ENCODE measurements around the gene ARMC9.

The ARMC9 gene

DNA sequence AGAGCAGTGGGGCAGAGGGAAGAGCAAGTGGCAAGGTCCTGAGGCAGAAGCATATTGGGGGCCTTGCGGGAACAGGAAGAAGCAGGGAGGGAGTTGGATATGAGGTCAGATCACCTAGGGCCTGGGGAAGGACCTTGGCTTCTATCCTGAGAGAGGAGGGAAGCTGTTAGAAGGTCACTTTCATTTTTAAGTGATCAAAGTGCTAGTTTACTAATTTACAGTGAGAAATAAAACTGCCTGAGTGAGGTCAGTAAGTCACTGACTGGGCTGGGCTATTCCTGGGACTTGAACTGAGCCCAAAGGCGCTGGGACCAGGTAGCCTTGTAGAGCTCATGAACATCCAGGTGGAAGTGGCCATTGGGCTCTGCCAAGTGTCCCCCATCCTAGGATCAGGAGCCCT is 120.5 kb downstream of the ARMC9 start:
- CTCF ChIA-PET = no interaction called here
- H3K27ac ChIP-seq = no peak overlapping the region
- DNase-seq (ENCODE audit: low spot score) = no peak
- TF ChIP-seq CTCF (conservative IDR thresholded peaks at IDR 0.05; ENCODE audit: low read depth) = no peak
- POLR2A ChIA-PET (ENCODE audit: low non-redundant PET) = no interaction called here

DNA sequence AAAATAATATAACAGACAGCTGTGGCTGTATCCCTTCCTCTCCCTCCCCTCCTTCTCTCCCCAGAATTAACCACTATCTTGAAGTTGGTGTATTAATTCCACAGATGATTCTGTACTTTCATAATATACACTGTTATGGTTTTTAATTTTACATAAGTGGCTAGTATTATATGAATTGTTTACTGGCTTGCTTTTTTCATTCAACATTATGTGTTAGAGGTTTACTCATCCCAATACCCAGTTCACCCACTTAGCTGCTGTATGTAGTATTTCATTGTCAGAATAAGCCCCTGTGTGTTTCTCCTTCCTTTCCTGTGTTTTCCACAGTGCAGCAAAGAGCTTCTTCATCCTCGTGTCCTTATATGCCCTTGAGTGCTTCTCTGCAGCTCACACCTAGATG is 121.4 kb downstream of the ARMC9 start:
- no peak overlapping the region for H3K27ac ChIP-seq
- TF ChIP-seq CTCF (conservative IDR thresholded peaks at IDR 0.05; ENCODE audit: low read depth) = no peak
- POLR2A ChIA-PET (ENCODE audit: low non-redundant PET) = no interaction called here

GRCh38 chr2:231321021-231321420 is 122.6 kb downstream of the ARMC9 start:
- CTCF ChIA-PET = interaction anchor here (0.5 kb wide), 2 partner anchors 29 to 197 kb away, joined by 3 read pairs; no protein-coding TSS in a partner anchor
- H3K27ac ChIP-seq = no peak overlapping the region
- no peak for DNase-seq (ENCODE audit: low spot score)
- POLR2A ChIA-PET (ENCODE audit: low non-redundant PET) = no interaction called here
- no peak for TF ChIP-seq CTCF (conservative IDR thresholded peaks at IDR 0.05; ENCODE audit: low read depth)

More for the DNA sequence above, 121.4 kb downstream of the ARMC9 start:
- CTCF ChIA-PET = no interaction called here
- no peak for DNase-seq (ENCODE audit: low spot score)

GRCh38 chr2:231321556-231322334 is 123.3 kb downstream of the ARMC9 start:
- POLR2A ChIA-PET (ENCODE audit: low non-redundant PET) = no interaction called here
- no peak overlapping the region for H3K27ac ChIP-seq
- no peak for DNase-seq (ENCODE audit: low spot score)
- CTCF ChIA-PET = interaction anchor here (0.5 kb wide), 1 partner anchor 28 kb away, joined by 3 read pairs; no protein-coding TSS in a partner anchor
- TF ChIP-seq CTCF (conservative IDR thresholded peaks at IDR 0.05; ENCODE audit: low read depth) = no peak

- no peak for TF ChIP-seq CTCF (conservative IDR thresholded peaks at IDR 0.05; ENCODE audit: low read depth)
- DNase-seq (ENCODE audit: low spot score) = no peak
- ChIA-PET CTCF (interaction anchor here (0.6 to 0.7 kb wide), 2 partner anchors 513 to 1303 kb away, joined by 3 to 4 read pairs; no protein-coding TSS in a partner anchor), POLR2A (ENCODE audit: low non-redundant PET) (no interaction called here)
- H3K27ac ChIP-seq = no peak overlapping the region
Measured at GRCh38 chr2:231323316-231323715, 124.9 kb downstream of the ARMC9 start.

- H3K27ac ChIP-seq = no peak overlapping the region
- ChIA-PET CTCF (no interaction called here), POLR2A (ENCODE audit: low non-redundant PET) (no interaction called here)
- DNase-seq (ENCODE audit: low spot score) = no peak
- TF ChIP-seq CTCF (conservative IDR thresholded peaks at IDR 0.05; ENCODE audit: low read depth) = no peak
Measured at GRCh38 chr2:231325826-231326225, 127.4 kb downstream of the ARMC9 start.

Data from RWPE1 (cell line).